Measurements from ENCODE around the gene PIK3R2. TPM values are rescaled to one million over a fixed set of nuclear protein-coding genes. Genes with fewer than 3 reads are reported as not detected.

PIK3R2 gene
- total and polyA plus RNA-seq, 2 of the 13 experiments (the other 11 are each of a cell fraction or from before 2014, with no cell fraction given): 18.6 to 25.3 TPM

DNA sequence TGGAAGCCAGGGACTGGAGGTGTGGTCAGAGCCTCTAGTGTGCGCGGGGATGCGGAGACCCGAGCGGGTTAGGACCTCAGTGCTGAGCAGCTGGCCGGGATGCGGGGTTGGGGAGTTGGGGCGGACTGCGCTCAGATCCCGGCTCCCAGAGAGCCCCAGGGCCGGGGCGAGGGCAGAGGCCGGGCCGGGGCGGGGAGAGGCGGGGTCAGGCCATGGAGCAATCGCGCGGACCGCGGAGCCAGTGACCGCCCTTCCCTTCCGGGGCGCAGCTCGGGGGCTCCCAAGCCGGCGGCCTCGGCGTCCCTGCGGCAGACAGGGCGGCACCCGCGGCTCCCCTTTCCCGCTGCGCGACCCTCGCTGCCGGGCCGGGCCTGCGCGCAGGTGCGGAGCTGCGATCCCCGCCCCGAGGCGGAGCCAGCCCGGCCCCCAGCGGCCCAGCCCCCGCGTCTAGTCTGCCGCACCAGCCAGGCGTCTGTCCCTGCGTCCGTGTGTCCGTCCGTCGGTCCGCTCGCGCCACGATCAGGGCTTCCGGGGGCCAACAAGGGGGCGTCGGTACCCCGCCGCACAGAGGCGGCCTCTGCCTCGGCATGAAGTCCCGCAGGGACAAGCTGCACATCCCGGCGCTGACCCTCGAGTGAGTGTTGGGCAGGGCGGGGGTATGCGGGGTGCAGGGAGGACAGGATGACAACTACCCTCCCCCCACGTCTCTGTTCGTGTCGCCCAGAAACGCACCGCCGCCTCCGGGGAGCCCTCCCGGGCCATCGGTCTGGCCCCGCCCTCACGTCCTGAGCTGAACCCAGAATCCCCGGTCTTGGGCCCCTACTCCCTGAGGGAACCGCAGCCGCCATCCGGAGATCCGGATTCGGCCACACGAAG is 43.0 kb upstream of the PIK3R2 start (continued):
- TF ChIP-seq, protein P1, sequence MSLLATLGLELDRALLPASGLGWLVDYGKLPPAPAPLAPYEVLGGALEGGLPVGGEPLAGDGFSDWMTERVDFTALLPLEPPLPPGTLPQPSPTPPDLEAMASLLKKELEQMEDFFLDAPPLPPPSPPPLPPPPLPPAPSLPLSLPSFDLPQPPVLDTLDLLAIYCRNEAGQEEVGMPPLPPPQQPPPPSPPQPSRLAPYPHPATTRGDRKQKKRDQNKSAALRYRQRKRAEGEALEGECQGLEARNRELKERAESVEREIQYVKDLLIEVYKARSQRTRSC (CRISPR knock-in tag; IDR thresholded peaks at IDR 0.05; ENCODE audit: low read depth): no peak
- TF ChIP-seq SOX13 (IDR thresholded peaks at IDR 0.05) (no peak), SOX13 (CRISPR knock-in tag; conservative IDR thresholded peaks at IDR 0.05 in 1 of 2, IDR thresholded peaks at IDR 0.05 in 1 of 2) (no peak), ZNF674 (CRISPR knock-in tag; IDR thresholded peaks at IDR 0.05; ENCODE audit: low read depth) (no peak; the same call in 1 of the 2 replicates), SIX4 (CRISPR knock-in tag; IDR thresholded peaks at IDR 0.05) (no peak), SOX5 (CRISPR knock-in tag; IDR thresholded peaks at IDR 0.05; ENCODE audit: borderline replicate concordance) (no peak; the same call in 1 of the 2 replicates), MTA1 (CRISPR knock-in tag; IDR thresholded peaks at IDR 0.05; ENCODE audit: borderline replicate concordance) (0 out of 2 replicates have a peak, but pooled peaks have one; percentile 17), SAFB2 (CRISPR knock-in tag; IDR thresholded peaks at IDR 0.05; ENCODE audit: borderline replicate concordance, low read depth) (peak; percentile 58; the same call in 1 of the 2 replicates), EP300 (IDR thresholded peaks at IDR 0.05; ENCODE audit: low read depth in 2 of 2, low read length in 2 of 2) (no peak), EP300 (CRISPR knock-in tag; IDR thresholded peaks at IDR 0.05; ENCODE audit: borderline replicate concordance) (no peak), CEBPB (IDR thresholded peaks at IDR 0.05; ENCODE audit: borderline replicate concordance, low read depth, low read length) (peak; percentile 58; the same call in 1 of the 2 replicates), ZNF331 (CRISPR knock-in tag; IDR thresholded peaks at IDR 0.05) (0 out of 2 replicates have a peak, but pooled peaks have one; percentile 23), ZNF317 (CRISPR knock-in tag; IDR thresholded peaks at IDR 0.05) (no peak), MYC (CRISPR knock-in tag; IDR thresholded peaks at IDR 0.05; ENCODE audit: borderline replicate concordance) (peak; percentile 44; the same call in 1 of the 2 replicates), NR2F6 (IDR thresholded peaks at IDR 0.05) (no peak; the same call in 1 of the 2 replicates), NR2F6 (CRISPR knock-in tag; IDR thresholded peaks at IDR 0.05) (no peak), MBNL3 (CRISPR knock-in tag; conservative IDR thresholded peaks at IDR 0.05) (no peak), ZBTB3 (CRISPR knock-in tag; IDR thresholded peaks at IDR 0.05; ENCODE audit: borderline replicate concordance, low read depth) (no peak), ATM (IDR thresholded peaks at IDR 0.05; ENCODE audit: borderline replicate concordance) (no peak), NFKBIZ (CRISPR knock-in tag; IDR thresholded peaks at IDR 0.05) (no peak)
- TF ChIP-seq, protein P2, sequence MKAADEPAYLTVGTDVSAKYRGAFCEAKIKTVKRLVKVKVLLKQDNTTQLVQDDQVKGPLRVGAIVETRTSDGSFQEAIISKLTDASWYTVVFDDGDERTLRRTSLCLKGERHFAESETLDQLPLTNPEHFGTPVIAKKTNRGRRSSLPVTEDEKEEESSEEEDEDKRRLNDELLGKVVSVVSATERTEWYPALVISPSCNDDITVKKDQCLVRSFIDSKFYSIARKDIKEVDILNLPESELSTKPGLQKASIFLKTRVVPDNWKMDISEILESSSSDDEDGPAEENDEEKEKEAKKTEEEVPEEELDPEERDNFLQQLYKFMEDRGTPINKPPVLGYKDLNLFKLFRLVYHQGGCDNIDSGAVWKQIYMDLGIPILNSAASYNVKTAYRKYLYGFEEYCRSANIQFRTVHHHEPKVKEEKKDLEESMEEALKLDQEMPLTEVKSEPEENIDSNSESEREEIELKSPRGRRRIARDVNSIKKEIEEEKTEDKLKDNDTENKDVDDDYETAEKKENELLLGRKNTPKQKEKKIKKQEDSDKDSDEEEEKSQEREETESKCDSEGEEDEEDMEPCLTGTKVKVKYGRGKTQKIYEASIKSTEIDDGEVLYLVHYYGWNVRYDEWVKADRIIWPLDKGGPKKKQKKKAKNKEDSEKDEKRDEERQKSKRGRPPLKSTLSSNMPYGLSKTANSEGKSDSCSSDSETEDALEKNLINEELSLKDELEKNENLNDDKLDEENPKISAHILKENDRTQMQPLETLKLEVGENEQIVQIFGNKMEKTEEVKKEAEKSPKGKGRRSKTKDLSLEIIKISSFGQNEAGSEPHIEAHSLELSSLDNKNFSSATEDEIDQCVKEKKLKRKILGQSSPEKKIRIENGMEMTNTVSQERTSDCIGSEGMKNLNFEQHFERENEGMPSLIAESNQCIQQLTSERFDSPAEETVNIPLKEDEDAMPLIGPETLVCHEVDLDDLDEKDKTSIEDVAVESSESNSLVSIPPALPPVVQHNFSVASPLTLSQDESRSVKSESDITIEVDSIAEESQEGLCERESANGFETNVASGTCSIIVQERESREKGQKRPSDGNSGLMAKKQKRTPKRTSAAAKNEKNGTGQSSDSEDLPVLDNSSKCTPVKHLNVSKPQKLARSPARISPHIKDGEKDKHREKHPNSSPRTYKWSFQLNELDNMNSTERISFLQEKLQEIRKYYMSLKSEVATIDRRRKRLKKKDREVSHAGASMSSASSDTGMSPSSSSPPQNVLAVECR (CRISPR knock-in tag; IDR thresholded peaks at IDR 0.05; ENCODE audit: borderline replicate concordance): peak; percentile 75; the same call in 1 of the 2 replicates
- TF ChIP-seq, protein P3, sequence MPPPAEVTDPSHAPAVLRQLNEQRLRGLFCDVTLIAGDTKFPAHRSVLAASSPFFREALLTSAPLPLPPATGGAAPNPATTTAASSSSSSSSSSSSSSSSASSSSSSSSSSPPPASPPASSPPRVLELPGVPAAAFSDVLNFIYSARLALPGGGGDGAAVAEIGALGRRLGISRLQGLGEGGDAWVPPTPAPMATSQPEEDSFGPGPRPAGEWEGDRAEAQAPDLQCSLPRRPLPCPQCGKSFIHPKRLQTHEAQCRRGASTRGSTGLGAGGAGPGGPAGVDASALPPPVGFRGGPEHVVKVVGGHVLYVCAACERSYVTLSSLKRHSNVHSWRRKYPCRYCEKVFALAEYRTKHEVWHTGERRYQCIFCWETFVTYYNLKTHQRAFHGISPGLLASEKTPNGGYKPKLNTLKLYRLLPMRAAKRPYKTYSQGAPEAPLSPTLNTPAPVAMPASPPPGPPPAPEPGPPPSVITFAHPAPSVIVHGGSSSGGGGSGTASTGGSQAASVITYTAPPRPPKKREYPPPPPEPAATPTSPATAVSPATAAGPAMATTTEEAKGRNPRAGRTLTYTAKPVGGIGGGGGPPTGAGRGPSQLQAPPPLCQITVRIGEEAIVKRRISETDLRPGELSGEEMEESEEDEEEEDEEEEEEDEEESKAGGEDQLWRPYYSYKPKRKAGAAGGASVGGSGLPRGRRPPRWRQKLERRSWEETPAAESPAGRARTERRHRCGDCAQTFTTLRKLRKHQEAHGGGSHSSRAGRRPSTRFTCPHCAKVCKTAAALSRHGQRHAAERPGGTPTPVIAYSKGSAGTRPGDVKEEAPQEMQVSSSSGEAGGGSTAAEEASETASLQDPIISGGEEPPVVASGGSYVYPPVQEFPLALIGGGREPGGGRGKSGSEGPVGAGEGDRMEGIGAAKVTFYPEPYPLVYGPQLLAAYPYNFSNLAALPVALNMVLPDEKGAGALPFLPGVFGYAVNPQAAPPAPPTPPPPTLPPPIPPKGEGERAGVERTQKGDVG (CRISPR knock-in tag; IDR thresholded peaks at IDR 0.05; ENCODE audit: borderline replicate concordance): no peak
